Peyer's patch (tissue), 4 donors: ENCODE data around the gene IFNA10.

Experiments used
- POLR2A ChIP-seq, 2 donors: fragments of 450-650 bp; IDR thresholded peaks; one replicate each; pipeline ENCODE4 v1.5.1; 2017; ENCODE audit warnings: antibody characterized with exemption in 2 of 2, mild to moderate bottlenecking in 2 of 2, moderate library complexity in 2 of 2
- TF ChIP-seq, protein P1 (sequence below), 6 experiments: fragments of 450-650 bp in 4 of 6; fragments of 200-600 bp in 2 of 6; sonication (generic) in 1 of 6; IDR thresholded peaks; one replicate each; pipeline ENCODE4 v1.5.1; 2017 to 2019; ENCODE audit warnings: antibody characterized with exemption in 6 of 6, mild to moderate bottlenecking in 3 of 6, moderate library complexity in 1 of 6

GRCh38 chr9:21251638-21252037, 44.7 kb upstream of the IFNA10 start:
- TF ChIP-seq, protein P1, sequence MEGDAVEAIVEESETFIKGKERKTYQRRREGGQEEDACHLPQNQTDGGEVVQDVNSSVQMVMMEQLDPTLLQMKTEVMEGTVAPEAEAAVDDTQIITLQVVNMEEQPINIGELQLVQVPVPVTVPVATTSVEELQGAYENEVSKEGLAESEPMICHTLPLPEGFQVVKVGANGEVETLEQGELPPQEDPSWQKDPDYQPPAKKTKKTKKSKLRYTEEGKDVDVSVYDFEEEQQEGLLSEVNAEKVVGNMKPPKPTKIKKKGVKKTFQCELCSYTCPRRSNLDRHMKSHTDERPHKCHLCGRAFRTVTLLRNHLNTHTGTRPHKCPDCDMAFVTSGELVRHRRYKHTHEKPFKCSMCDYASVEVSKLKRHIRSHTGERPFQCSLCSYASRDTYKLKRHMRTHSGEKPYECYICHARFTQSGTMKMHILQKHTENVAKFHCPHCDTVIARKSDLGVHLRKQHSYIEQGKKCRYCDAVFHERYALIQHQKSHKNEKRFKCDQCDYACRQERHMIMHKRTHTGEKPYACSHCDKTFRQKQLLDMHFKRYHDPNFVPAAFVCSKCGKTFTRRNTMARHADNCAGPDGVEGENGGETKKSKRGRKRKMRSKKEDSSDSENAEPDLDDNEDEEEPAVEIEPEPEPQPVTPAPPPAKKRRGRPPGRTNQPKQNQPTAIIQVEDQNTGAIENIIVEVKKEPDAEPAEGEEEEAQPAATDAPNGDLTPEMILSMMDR (IDR thresholded peaks at IDR 0.05), result no peak
- no peak for TF ChIP-seq POLR2A (IDR thresholded peaks at IDR 0.05)
